Loucy (cell line): ENCODE measurements around the gene B9D2.
"Not testable (repeated sequence)": the region's sequence is repeated elsewhere in the genome, so short reads cannot be mapped to it uniquely, and the experiment has no call there.

Experiments used
- H2AFZ ChIP-seq: fragments of 200-600 bp; sonication (generic); 2 replicates; pipeline ENCODE4 v1.6.0; 2016; ENCODE audit warnings: antibody characterized with exemption, mild to moderate bottlenecking, low read length, moderate library complexity
- H3F3A ChIP-seq: fragments of 200-600 bp; 2 replicates; pipeline ENCODE4 v1.6.0; 2016; ENCODE audit warnings: antibody characterized with exemption, low read depth, mild to moderate bottlenecking
- H3K27me3 ChIP-seq: fragments of 200-600 bp; sonication (generic); 2 replicates; pipeline ENCODE4 v1.6.1; 2014; ENCODE audit warnings: low read length, mild to moderate bottlenecking; ENCODE audit not compliant: insufficient read depth, poor library complexity, severe bottlenecking
- H3K36me3 ChIP-seq: fragments of 200-600 bp; sonication (generic); 2 replicates; pipeline ENCODE4 v1.6.1; 2016; ENCODE audit warnings: low read length; ENCODE audit not compliant: insufficient read depth
- H3K4me1 ChIP-seq: fragments of 200-600 bp; sonication (generic); 2 replicates; pipeline ENCODE4 v1.5.1; 2014; ENCODE audit warnings: low read length, mild to moderate bottlenecking; ENCODE audit not compliant: insufficient read depth, poor library complexity, severe bottlenecking
- H3K4me2 ChIP-seq: fragments of 200-600 bp; sonication (generic); 2 replicates; pipeline ENCODE4 v1.6.0; 2014; ENCODE audit warnings: antibody characterized with exemption, low read length, low read depth, mild to moderate bottlenecking; ENCODE audit not compliant: poor library complexity, severe bottlenecking
- H3K4me3 ChIP-seq: fragments of 200-600 bp; sonication (generic); 2 replicates; pipeline ENCODE4 v1.5.1; 2014; ENCODE audit warnings: low read length, mild to moderate bottlenecking, mixed read lengths; ENCODE audit not compliant: poor library complexity, severe bottlenecking
- H3K79me2 ChIP-seq: fragments of 200-600 bp; sonication (generic); 2 replicates; pipeline ENCODE4 v1.6.1; 2014; ENCODE audit warnings: low read length; ENCODE audit not compliant: insufficient read depth
- H3K9ac ChIP-seq: fragments of 200-600 bp; sonication (generic); 2 replicates; pipeline ENCODE4 v1.6.0; 2014; ENCODE audit warnings: mild to moderate bottlenecking, low read depth, low read length, moderate library complexity; ENCODE audit not compliant: poor library complexity, severe bottlenecking
- H3K9me2 ChIP-seq: fragments of 200-600 bp; sonication (generic); replicated peaks from 2 replicates; pipeline ENCODE4 v1.6.1; 2016; ENCODE audit warnings: low read depth, low read length, mixed read lengths
- H3K9me3 ChIP-seq: fragments of 200-600 bp; sonication (generic); 2 replicates; pipeline ENCODE4 v1.6.1; 2014; ENCODE audit warnings: mild to moderate bottlenecking, antibody characterized with exemption, low read length, low read depth; ENCODE audit not compliant: insufficient read depth
- H4K20me1 ChIP-seq: fragments of 200-600 bp; sonication (generic); 2 replicates; pipeline ENCODE4 v1.6.0; 2014; ENCODE audit warnings: antibody characterized with exemption, low read length, mild to moderate bottlenecking; ENCODE audit not compliant: insufficient read depth, poor library complexity, severe bottlenecking
- CTCF ChIP-seq: fragments of 200-600 bp; sonication (generic); conservative IDR thresholded peaks from 2 replicates; pipeline ENCODE4 v1.5.1; 2014; ENCODE audit warnings: mild to moderate bottlenecking, antibody characterized with exemption, low read length
- EZH2phosphoT487 ChIP-seq: fragments of 200-600 bp; IDR thresholded peaks from 2 replicates; pipeline ENCODE4 v1.6.1; 2018; ENCODE audit warnings: antibody characterized with exemption, mild to moderate bottlenecking, moderate library complexity, borderline replicate concordance

The B9D2 gene

GRCh38 chr19:41373993-41374392 is 10.0 kb upstream of the B9D2 start:
- Histone ChIP-seq H3F3A (no peaks in the 10 kb centered on the region), H3K4me2 (no peak overlapping the region), H3K4me3 (no peak overlapping the region), H3K9me3 (no peaks in the 10 kb centered on the region), H4K20me1 (no peaks in the 10 kb centered on the region), H3K36me3 (no peaks in the 10 kb centered on the region), H3K9ac (no peak overlapping the region), H3K79me2 (no peaks in the 10 kb centered on the region), H2AFZ (no peak overlapping the region), H3K27me3 (no peaks in the 10 kb centered on the region), H3K4me1 (no peaks in the 10 kb centered on the region), H3K9me2 (no peaks in the 10 kb centered on the region)
- TF ChIP-seq EZH2phosphoT487 (no peak), CTCF (no peak)

GRCh38 chr19:41372501-41372900 is 8.6 kb upstream of the B9D2 start:
- no peaks in the 10 kb centered on the region for H4K20me1 ChIP-seq
- no peaks in the 10 kb centered on the region for H3F3A ChIP-seq
- no peaks in the 10 kb centered on the region for H3K9me2 ChIP-seq
- H3K36me3 ChIP-seq = no peaks in the 10 kb centered on the region
- no peaks in the 10 kb centered on the region for H3K27me3 ChIP-seq
- H3K4me2 ChIP-seq = no peak overlapping the region
- no peaks in the 10 kb centered on the region for H3K9me3 ChIP-seq
- no peak overlapping the region for H3K4me3 ChIP-seq
- H3K4me1 ChIP-seq = no peaks in the 10 kb centered on the region
- H3K79me2 ChIP-seq = no peaks in the 10 kb centered on the region
- no peak overlapping the region for H3K9ac ChIP-seq
- TF ChIP-seq EZH2phosphoT487 (no peak), CTCF (no peak)
- H2AFZ ChIP-seq = no peak overlapping the region

GRCh38 chr19:41371541-41371940 is 7.6 kb upstream of the B9D2 start:
- peaks cover under 1% of the 10 kb centered on the region; the same call in 1 of the 2 replicates for H3K79me2 ChIP-seq
- no peaks in the 10 kb centered on the region for H4K20me1 ChIP-seq
- no peaks in the 10 kb centered on the region for H3K27me3 ChIP-seq
- no peaks in the 10 kb centered on the region for H3K36me3 ChIP-seq
- no peak overlapping the region for H2AFZ ChIP-seq
- no peaks in the 10 kb centered on the region for H3K9me3 ChIP-seq
- H3F3A ChIP-seq = no peaks in the 10 kb centered on the region
- no peak overlapping the region for H3K9ac ChIP-seq
- H3K4me1 ChIP-seq = no peaks in the 10 kb centered on the region
- H3K9me2 ChIP-seq = no peaks in the 10 kb centered on the region
- H3K4me2 ChIP-seq = no peak overlapping the region
- no peak overlapping the region for H3K4me3 ChIP-seq
- TF ChIP-seq EZH2phosphoT487 (no peak), CTCF (no peak)

- H3K4me3 ChIP-seq, H3K79me2 ChIP-seq, H3K4me1 ChIP-seq, H4K20me1 ChIP-seq, H2AFZ ChIP-seq, H3K9me2 ChIP-seq, H3K27me3 ChIP-seq, H3F3A ChIP-seq, H3K9me3 ChIP-seq, H3K36me3 ChIP-seq, H3K9ac ChIP-seq, H3K4me2 ChIP-seq: not testable (repeated sequence)
These were observed 7.2 kb upstream of the B9D2 start for GRCh38 chr19:41371119-41371518.
